H9 (cell line): ENCODE results near the gene SNRNP200. TPM values are rescaled to one million over a fixed set of nuclear protein-coding genes. Genes with fewer than 3 reads are reported as not detected.

Experiments
- DNase-seq: peaks from one replicate; pipeline ENCODE4 v3.0.0-alpha.2; 2017
- H2AFZ ChIP-seq: one replicate; pipeline ENCODE4 v1.6.1; 2013; ENCODE audit warnings: mild to moderate bottlenecking, low read length, control low read depth, moderate library complexity
- H2AK5ac ChIP-seq: 2 replicates; pipeline ENCODE4 v1.6.1; 2013; ENCODE audit warnings: low read length, control low read depth, mixed read lengths; ENCODE audit not compliant: insufficient read length
- H2BK120ac ChIP-seq: one replicate; pipeline ENCODE4 v1.6.1; 2013; ENCODE audit warnings: low read depth, mild to moderate bottlenecking, low read length, control low read depth, inconsistent platforms; ENCODE audit not compliant: poor library complexity, severe bottlenecking
- H2BK12ac ChIP-seq: 2 replicates; pipeline ENCODE4 v1.6.1; 2013; ENCODE audit warnings: low read length, control low read depth, mixed read lengths, low read depth; ENCODE audit not compliant: insufficient read length
- H2BK15ac ChIP-seq: 2 replicates; pipeline ENCODE4 v1.6.1; 2013; ENCODE audit warnings: low read depth, low read length, control low read depth
- H2BK20ac ChIP-seq: one replicate; pipeline ENCODE4 v1.6.1; 2013; ENCODE audit warnings: low read depth, mild to moderate bottlenecking, low read length, control low read depth, inconsistent platforms; ENCODE audit not compliant: poor library complexity, severe bottlenecking
- H2BK5ac ChIP-seq: 2 replicates; pipeline ENCODE4 v1.6.1; 2013; ENCODE audit warnings: low read length, control low read depth, mixed read lengths; ENCODE audit not compliant: insufficient read length
- H3K14ac ChIP-seq: 2 replicates; pipeline ENCODE4 v1.6.1; 2013; ENCODE audit warnings: low read length, control low read depth; ENCODE audit not compliant: insufficient read depth
- H3K18ac ChIP-seq: 2 replicates; pipeline ENCODE4 v1.6.1; 2013; ENCODE audit warnings: low read depth, mild to moderate bottlenecking, mixed read lengths, low read length, control low read depth; ENCODE audit not compliant: insufficient read length
- H3K23ac ChIP-seq: 2 replicates; pipeline ENCODE4 v1.6.1; 2013; ENCODE audit warnings: low read length, control low read depth, mixed read lengths, low read depth; ENCODE audit not compliant: insufficient read length
- H3K23me2 ChIP-seq: 2 replicates; pipeline ENCODE4 v1.6.1; 2013; ENCODE audit warnings: low read depth, mild to moderate bottlenecking, mixed read lengths, low read length, control low read depth; ENCODE audit not compliant: insufficient read length, poor library complexity, severe bottlenecking
- H3K27ac ChIP-seq: 2 replicates; pipeline ENCODE4 v1.5.1; 2013; ENCODE audit warnings: low read length, control low read depth, mixed read lengths, low read depth; ENCODE audit not compliant: insufficient read length
- H3K27me3 ChIP-seq: 2 replicates; pipeline ENCODE4 v1.6.1; 2013; ENCODE audit warnings: low read length, control low read depth, inconsistent platforms; ENCODE audit not compliant: insufficient read depth
- H3K4ac ChIP-seq: 2 replicates; pipeline ENCODE4 v1.6.1; 2013; ENCODE audit warnings: low read depth, mild to moderate bottlenecking, control low read depth, inconsistent platforms, low read length, moderate library complexity
- H3K4me1 ChIP-seq: 2 replicates; pipeline ENCODE4 v1.6.1; 2013; ENCODE audit warnings: low read length, control low read depth, inconsistent platforms; ENCODE audit not compliant: insufficient read depth
- H3K4me2 ChIP-seq: 2 replicates; pipeline ENCODE4 v1.6.1; 2013; ENCODE audit warnings: low read length, control low read depth, mixed read lengths; ENCODE audit not compliant: insufficient read length, insufficient read depth
- H3K56ac ChIP-seq: 2 replicates; pipeline ENCODE4 v1.6.1; 2013; ENCODE audit warnings: low read depth, mild to moderate bottlenecking, mixed read lengths, low read length, control low read depth; ENCODE audit not compliant: insufficient read length
- H3K79me1 ChIP-seq: 2 replicates; pipeline ENCODE4 v1.6.1; 2013; ENCODE audit warnings: low read depth, mild to moderate bottlenecking, moderate library complexity, low read length, control low read depth, inconsistent platforms; ENCODE audit not compliant: insufficient read depth, poor library complexity, severe bottlenecking
- H3K79me2 ChIP-seq: 2 replicates; pipeline ENCODE4 v1.6.1; 2013; ENCODE audit warnings: low read length, control low read depth, inconsistent platforms; ENCODE audit not compliant: insufficient read depth
- H3K9ac ChIP-seq: 2 replicates; pipeline ENCODE4 v1.6.1; 2013; ENCODE audit warnings: low read length, control low read depth, mixed read lengths; ENCODE audit not compliant: insufficient read length; ENCODE audit errors: extremely low read depth
- H3K9me3 ChIP-seq: one replicate; pipeline ENCODE4 v1.6.1; 2013; ENCODE audit warnings: low read depth, low read length, inconsistent platforms; ENCODE audit not compliant: control insufficient read depth
- H3T11ph ChIP-seq: one replicate; pipeline ENCODE4 v1.6.1; 2013; ENCODE audit warnings: mild to moderate bottlenecking, low read length, control low read depth, inconsistent platforms
- H4K20me1 ChIP-seq: one replicate; pipeline ENCODE4 v1.6.1; 2013; ENCODE audit not compliant: control insufficient read depth, insufficient read length, insufficient read depth
- H4K5ac ChIP-seq: 2 replicates; pipeline ENCODE4 v1.6.1; 2013; ENCODE audit warnings: low read depth, mild to moderate bottlenecking, mixed read lengths, low read length, control low read depth; ENCODE audit not compliant: insufficient read length
- H4K8ac ChIP-seq: replicated peaks from 2 replicates; pipeline ENCODE4 v1.6.1; 2013; ENCODE audit warnings: low read length, control low read depth, mixed read lengths, low read depth; ENCODE audit not compliant: insufficient read length
- H4K91ac ChIP-seq: 2 replicates; pipeline ENCODE4 v1.6.1; 2013; ENCODE audit warnings: low read depth, mild to moderate bottlenecking, moderate library complexity, mixed read lengths, low read length, control low read depth; ENCODE audit not compliant: insufficient read length
- H3K27ac Mint-ChIP-seq, 3 experiments: 2 replicates in 2 of 3; 3 replicates in 1 of 3; pipeline ENCODE4 v1.8.0; 2020 to 2021; ENCODE audit warnings: mixed read lengths in 3 of 3, mild to moderate bottlenecking in 1 of 3, moderate library complexity in 1 of 3
- H3K27me3 Mint-ChIP-seq: 2 replicates; pipeline ENCODE4 v1.8.0; 2021; ENCODE audit warnings: low read depth, mild to moderate bottlenecking, moderate library complexity, mixed read lengths
- H3K36me3 Mint-ChIP-seq, 3 experiments: 2 replicates in 2 of 3; 3 replicates in 1 of 3; pipeline ENCODE4 v1.8.0; 2020 to 2021; ENCODE audit warnings: low read depth in 3 of 3, mixed read lengths in 3 of 3; ENCODE audit not compliant: insufficient read depth in 1 of 3
- H3K4me1 Mint-ChIP-seq, 2 experiments: 2 replicates each; pipeline ENCODE4 v1.8.0; 2020; ENCODE audit warnings: mixed read lengths in 2 of 2
- H3K4me3 Mint-ChIP-seq, 2 experiments: 2 replicates in 1 of 2; 3 replicates in 1 of 2; pipeline ENCODE4 v1.8.0; 2020 to 2021; ENCODE audit warnings: mild to moderate bottlenecking in 2 of 2, mixed read lengths in 2 of 2, moderate library complexity in 1 of 2
- H3K9me3 Mint-ChIP-seq, 2 experiments: 2 replicates in 1 of 2; 3 replicates in 1 of 2; pipeline ENCODE4 v1.8.0; 2020; ENCODE audit warnings: mild to moderate bottlenecking in 2 of 2, mixed read lengths in 2 of 2, moderate library complexity in 1 of 2
- CTCF ChIP-seq: fragments of 200-600 bp; sonication (generic); conservative IDR thresholded peaks from 3 replicates; pipeline ENCODE4 v1.8.0; 2021; ENCODE audit warnings: antibody characterized with exemption, mild to moderate bottlenecking
- WGBS: extraction: QIAGEN DNeasy Blood & Tissue Kit; methylation state at CpG from one replicate; pipeline ENCODE4 v1.1.7; 2013; ENCODE audit warnings: missing lambda C conversion rate, low lambda C conversion rate, mixed read lengths; ENCODE audit not compliant: insufficient read length; ENCODE audit errors: extremely low coverage; 5-methylcytosine and 5-hydroxymethylcytosine counted together
- total RNA-seq: library from RNA; stranded (reverse); gene quantifications from 2 replicates; pipeline ENCODE4 v1.2.1, GENCODE V29; 2021

Gene SNRNP200
- total RNA-seq, 1 experiment from 2014 or later, result 215 TPM

- H3K27ac ChIP-seq, result no peak overlapping the region
- no peaks in the 10 kb centered on the region for H3K27me3 ChIP-seq
- no peak overlapping the region for H2BK12ac ChIP-seq
- H3K79me1 ChIP-seq, result no peaks in the 10 kb centered on the region
- no peak for TF ChIP-seq CTCF
- Mint-ChIP-seq H3K27ac (no peak overlapping the region), H3K9me3 (no peaks in the 10 kb centered on the region), H3K4me3 (no peak overlapping the region), H3K4me1 (peaks cover 10 to 12% of the 10 kb centered on the region in 2 experiments), H3K27me3 (no peaks in the 10 kb centered on the region), H3K36me3 (peaks cover 36 to 61% (median 58%) of the 10 kb centered on the region in 3 experiments)
- peaks cover 14% of the 10 kb centered on the region; the same call in 1 of the 2 replicates for H3K79me2 ChIP-seq
- H3K18ac ChIP-seq, result no peak overlapping the region
- H4K8ac ChIP-seq, result no peak overlapping the region
- no peaks in the 10 kb centered on the region for H3K9me3 ChIP-seq
- H2BK15ac ChIP-seq, result no peak overlapping the region
- H4K20me1 ChIP-seq, result no peaks in the 10 kb centered on the region
- no peak overlapping the region for H2AFZ ChIP-seq
- H3K14ac ChIP-seq, result no peak overlapping the region
- no CpG with 5 or more reads among the region's 9 CpGs for WGBS
- no peak overlapping the region for H3K23ac ChIP-seq
- DNase-seq, result no peak
- H3K4me2 ChIP-seq, result no peak overlapping the region
- no peak overlapping the region for H3K56ac ChIP-seq
- H2AK5ac ChIP-seq, result no peak overlapping the region
- H3K4ac ChIP-seq, result no peak overlapping the region
- no peak overlapping the region for H3T11ph ChIP-seq
- no peak overlapping the region for H2BK5ac ChIP-seq
- no peak overlapping the region for H4K91ac ChIP-seq
- H3K9ac ChIP-seq, result no peak overlapping the region
- peaks cover 6% of the 10 kb centered on the region for H3K23me2 ChIP-seq
- no peak overlapping the region for H2BK20ac ChIP-seq
- no peaks in the 10 kb centered on the region for H3K4me1 ChIP-seq
- no peak overlapping the region for H4K5ac ChIP-seq
- H2BK120ac ChIP-seq, result no peak overlapping the region
These were observed 35.4 kb upstream of the SNRNP200 start for GRCh38 chr2:96340493-96341414.
